Measurements from ENCODE around the gene FNTB. TPM values are rescaled to one million over a fixed set of nuclear protein-coding genes. Genes with fewer than 3 reads are reported as not detected.
A peak's percentile ranks its signal among the peaks of the same experiment; 100 is the strongest.

Gene FNTB
- polyA plus RNA-seq, 1 donor from 2014 or later, result 4.8 TPM

GRCh38 chr14:65057695-65058094 is 71.0 kb downstream of the FNTB start:
- no peak overlapping the region for H3K27ac Mint-ChIP-seq

GRCh38 chr14:65062096-65063075 is 75.7 kb downstream of the FNTB start:
- Mint-ChIP-seq H3K4me1 (no peaks in the 10 kb centered on the region), H3K9me3 (no peaks in the 10 kb centered on the region), H3K4me3 (no peak overlapping the region), H3K36me3 (peaks cover 20% of the 10 kb centered on the region), H3K27me3 (no peaks in the 10 kb centered on the region), H3K27ac (no peak overlapping the region)

More at GRCh38 chr14:65057695-65058094, 71.0 kb downstream of the FNTB start:
- Mint-ChIP-seq H3K36me3 (peaks cover 9% of the 10 kb centered on the region), H3K27me3 (no peaks in the 10 kb centered on the region), H3K9me3 (no peaks in the 10 kb centered on the region), H3K4me1 (no peaks in the 10 kb centered on the region), H3K4me3 (no peak overlapping the region)

GRCh38 chr14:65065719-65066118 is 79.0 kb downstream of the FNTB start:
- no peaks in the 10 kb centered on the region for H3K9me3 Mint-ChIP-seq
- no peaks in the 10 kb centered on the region for H3K4me1 Mint-ChIP-seq
- H3K27me3 Mint-ChIP-seq, result no peaks in the 10 kb centered on the region
- peaks cover 20% of the 10 kb centered on the region for H3K36me3 Mint-ChIP-seq
- no peak overlapping the region for H3K27ac Mint-ChIP-seq
- H3K4me3 Mint-ChIP-seq, result no peak overlapping the region

DNA sequence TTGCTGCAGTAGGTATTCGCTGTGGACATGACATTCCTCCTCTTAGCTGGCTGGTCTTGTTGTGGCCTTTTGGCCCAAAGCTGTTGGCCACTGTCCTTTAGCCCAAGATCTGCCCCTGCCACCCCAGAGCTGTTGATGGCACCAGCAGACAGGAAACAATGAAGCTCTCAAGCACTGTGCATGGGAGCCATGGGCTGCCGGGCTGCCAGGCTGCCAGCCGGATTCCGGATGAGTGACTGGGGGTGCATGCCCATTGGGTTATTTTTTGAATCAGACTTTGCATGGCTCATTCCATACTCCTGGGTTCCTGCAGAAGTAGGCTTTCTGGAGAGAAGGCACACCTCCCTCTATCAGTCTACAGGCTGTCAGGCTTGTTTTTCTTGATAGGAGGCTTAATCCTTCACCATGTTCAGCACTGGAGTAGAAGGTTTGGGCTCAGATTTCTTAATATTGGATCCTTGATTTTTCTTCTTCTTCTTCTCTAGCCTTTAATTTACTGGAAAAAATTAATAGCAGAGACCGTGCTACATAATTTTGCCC is 83.2 kb downstream of the FNTB start:
- Mint-ChIP-seq H3K4me3 (no peak overlapping the region), H3K27me3 (no peaks in the 10 kb centered on the region), H3K9me3 (no peaks in the 10 kb centered on the region), H3K36me3 (peaks cover 9% of the 10 kb centered on the region), H3K27ac (no peak overlapping the region), H3K4me1 (peaks cover 5 to 6% (median 6%) of the 10 kb centered on the region in 3 donors)

DNA sequence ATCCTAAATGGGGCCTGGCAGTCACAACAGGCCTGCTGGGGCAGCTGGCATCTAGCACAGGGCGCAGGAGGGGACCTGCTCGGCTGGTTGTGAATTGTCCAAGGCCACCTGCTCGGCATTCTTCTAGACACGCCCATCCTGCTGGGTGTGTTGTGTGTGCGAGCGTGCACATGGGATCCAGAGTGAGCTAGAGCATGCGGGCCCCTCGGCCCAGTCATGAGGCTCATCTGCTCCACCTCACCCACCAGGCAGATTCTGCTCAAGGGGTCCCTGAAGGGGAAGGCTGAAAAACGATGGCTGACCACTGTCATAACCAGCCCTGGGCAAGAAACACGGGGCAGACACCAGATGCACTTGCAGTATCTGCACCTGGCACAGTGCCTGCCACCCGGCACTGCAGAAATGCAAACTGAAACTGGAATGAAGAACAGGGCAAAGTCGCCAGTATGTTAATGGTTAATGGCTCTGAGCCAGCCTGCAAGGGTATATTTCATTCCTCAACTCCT is 83.8 kb downstream of the FNTB start:
- peak overlapping the region in 2 of 3 donors; percentile 62 to 63 for H3K27ac Mint-ChIP-seq
- H3K4me3 Mint-ChIP-seq, result no peak overlapping the region
- peaks cover 6 to 10% (median 8%) of the 10 kb centered on the region in 3 donors for H3K4me1 Mint-ChIP-seq
- peaks cover 6% of the 10 kb centered on the region for H3K36me3 Mint-ChIP-seq
- no peaks in the 10 kb centered on the region for H3K9me3 Mint-ChIP-seq
- no peaks in the 10 kb centered on the region for H3K27me3 Mint-ChIP-seq

DNA sequence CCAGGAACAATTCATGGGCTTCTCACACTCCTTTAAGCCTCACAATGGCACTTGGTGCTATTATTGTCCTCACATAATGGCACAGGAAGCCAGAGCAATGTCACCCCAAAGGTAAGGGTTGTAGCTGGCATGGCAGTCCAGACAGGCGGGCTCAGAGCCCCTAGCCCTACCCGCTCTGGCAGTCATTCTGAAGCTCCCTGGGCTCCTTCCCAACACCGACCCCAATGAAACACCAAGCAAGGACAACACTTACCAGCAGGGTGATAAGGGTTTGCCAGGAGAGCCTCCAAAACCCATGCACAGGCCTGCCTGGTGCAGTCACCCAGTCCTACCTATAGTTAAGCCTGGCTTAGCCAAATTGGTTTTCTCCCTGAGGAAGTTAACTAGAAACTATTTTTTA is 84.8 kb downstream of the FNTB start:
- H3K27me3 Mint-ChIP-seq, result no peaks in the 10 kb centered on the region
- H3K4me3 Mint-ChIP-seq, result no peak overlapping the region
- no peak overlapping the region for H3K27ac Mint-ChIP-seq
- peaks cover 6 to 10% (median 8%) of the 10 kb centered on the region in 3 donors for H3K4me1 Mint-ChIP-seq
- H3K9me3 Mint-ChIP-seq, result no peaks in the 10 kb centered on the region
- H3K36me3 Mint-ChIP-seq, result peaks cover 2% of the 10 kb centered on the region

GRCh38 chr14:65072256-65072655 is 85.6 kb downstream of the FNTB start:
- H3K4me1 Mint-ChIP-seq, result peaks cover 6 to 10% (median 8%) of the 10 kb centered on the region in 3 donors
- no peak overlapping the region for H3K4me3 Mint-ChIP-seq
- H3K27ac Mint-ChIP-seq, result no peak overlapping the region
- H3K27me3 Mint-ChIP-seq, result no peaks in the 10 kb centered on the region
- H3K9me3 Mint-ChIP-seq, result no peaks in the 10 kb centered on the region
- peaks cover 4% of the 10 kb centered on the region for H3K36me3 Mint-ChIP-seq

- H3K27me3 Mint-ChIP-seq, result no peaks in the 10 kb centered on the region
- H3K4me3 Mint-ChIP-seq, result no peak overlapping the region
- peaks cover 8 to 10% (median 9%) of the 10 kb centered on the region in 3 donors for H3K4me1 Mint-ChIP-seq
- no peak overlapping the region for H3K27ac Mint-ChIP-seq
- peaks cover 4% of the 10 kb centered on the region for H3K36me3 Mint-ChIP-seq
- H3K9me3 Mint-ChIP-seq, result no peaks in the 10 kb centered on the region
These were observed 86.2 kb downstream of the FNTB start for GRCh38 chr14:65072937-65073336.

GRCh38 chr14:65073605-65074201 is 87.0 kb downstream of the FNTB start:
- peaks cover 2% of the 10 kb centered on the region for H3K36me3 Mint-ChIP-seq
- H3K27me3 Mint-ChIP-seq, result no peaks in the 10 kb centered on the region
- H3K9me3 Mint-ChIP-seq, result no peaks in the 10 kb centered on the region
- H3K4me1 Mint-ChIP-seq, result peaks cover 8 to 10% (median 9%) of the 10 kb centered on the region in 3 donors
- H3K4me3 Mint-ChIP-seq, result no peak overlapping the region
- peak overlapping the region in 1 of 3 donors; percentile 64 for H3K27ac Mint-ChIP-seq

DNA sequence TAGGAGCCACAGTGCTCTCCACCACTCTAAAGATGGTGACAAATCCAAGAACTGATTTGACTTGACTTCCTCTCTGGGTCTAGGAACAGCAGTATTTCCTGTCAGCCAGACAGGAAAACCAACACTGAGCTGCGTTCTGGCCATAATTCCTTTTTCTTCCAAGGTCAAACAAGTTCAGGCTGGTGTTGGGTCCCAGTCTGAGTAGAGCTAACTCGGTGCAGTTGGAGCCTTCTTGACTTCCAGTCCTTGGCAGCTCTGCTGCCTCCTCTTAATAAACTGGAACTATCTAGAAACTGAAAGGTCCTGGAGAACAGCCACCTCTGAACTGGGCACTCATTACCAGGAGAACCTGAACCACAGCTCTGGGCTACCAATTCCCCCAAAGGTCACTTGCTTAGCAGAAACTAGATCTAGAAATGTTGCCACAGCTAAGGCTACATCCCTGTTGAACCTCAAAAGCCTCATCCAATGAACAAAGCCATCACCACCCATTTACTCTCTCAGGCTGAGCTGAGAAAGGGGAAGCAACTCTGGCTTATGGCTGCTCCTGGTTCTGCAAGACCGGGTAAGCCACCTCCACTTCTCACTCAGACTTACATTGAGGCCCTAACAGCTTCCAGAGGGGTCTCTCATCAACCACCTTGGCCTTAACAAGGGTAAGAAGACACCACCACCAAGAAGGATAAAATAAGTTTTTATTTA is 87.9 kb downstream of the FNTB start:
- Mint-ChIP-seq H3K36me3 (peaks cover 2% of the 10 kb centered on the region), H3K4me3 (no peak overlapping the region), H3K4me1 (peaks cover 8 to 10% (median 9%) of the 10 kb centered on the region in 3 donors)

GRCh38 chr14:65075628-65076325 is 89.1 kb downstream of the FNTB start:
- Mint-ChIP-seq H3K4me1 (peaks cover 11 to 21% (median 12%) of the 10 kb centered on the region in 3 donors), H3K9me3 (no peaks in the 10 kb centered on the region), H3K27me3 (no peaks in the 10 kb centered on the region), H3K36me3 (peaks cover 2% of the 10 kb centered on the region), H3K27ac (no peak overlapping the region), H3K4me3 (no peak overlapping the region)

More for the DNA sequence above, 87.9 kb downstream of the FNTB start:
- Mint-ChIP-seq H3K27me3 (no peaks in the 10 kb centered on the region), H3K27ac (peak overlapping the region in 1 of 3 donors; percentile 89), H3K9me3 (no peaks in the 10 kb centered on the region)

DNA sequence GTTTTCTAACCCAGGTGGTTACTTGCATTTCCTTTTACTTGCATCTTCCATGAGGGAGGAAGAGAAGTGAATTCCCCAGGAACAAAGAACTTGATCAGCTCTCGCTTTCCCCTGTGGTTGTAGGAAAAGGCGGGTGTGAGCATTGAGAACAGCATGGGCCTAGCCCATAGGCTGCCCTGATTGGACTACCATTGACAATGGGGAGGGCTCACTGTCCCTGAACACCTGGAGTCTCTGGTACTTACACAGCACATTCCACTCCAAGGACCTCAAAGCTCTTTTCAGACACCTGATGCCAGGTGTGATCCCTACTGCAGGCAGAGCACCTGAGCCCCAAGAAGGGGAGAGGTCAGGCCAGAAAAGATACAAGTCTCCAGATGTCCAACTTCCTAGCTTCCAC is 90.6 kb downstream of the FNTB start:
- Mint-ChIP-seq H3K36me3 (peaks cover 6% of the 10 kb centered on the region), H3K4me3 (no peak overlapping the region), H3K4me1 (peaks cover 17 to 23% (median 21%) of the 10 kb centered on the region in 3 donors), H3K9me3 (no peaks in the 10 kb centered on the region), H3K27me3 (no peaks in the 10 kb centered on the region), H3K27ac (peak overlapping the region in 1 of 3 donors; percentile 43)

GRCh38 chr14:65079201-65079600 is 92.5 kb downstream of the FNTB start:
- H3K4me3 Mint-ChIP-seq, result no peak overlapping the region

GRCh38 chr14:65079768-65080167 is 93.1 kb downstream of the FNTB start:
- H3K4me3 Mint-ChIP-seq, result no peak overlapping the region
- no peak overlapping the region for H3K27ac Mint-ChIP-seq
- peaks cover 10% of the 10 kb centered on the region for H3K36me3 Mint-ChIP-seq
- H3K4me1 Mint-ChIP-seq, result peaks cover 16 to 25% (median 24%) of the 10 kb centered on the region in 3 donors
- no peaks in the 10 kb centered on the region for H3K9me3 Mint-ChIP-seq
- H3K27me3 Mint-ChIP-seq, result no peaks in the 10 kb centered on the region

More at GRCh38 chr14:65079201-65079600, 92.5 kb downstream of the FNTB start:
- peaks cover 16 to 28% (median 25%) of the 10 kb centered on the region in 3 donors for H3K4me1 Mint-ChIP-seq
- no peaks in the 10 kb centered on the region for H3K9me3 Mint-ChIP-seq
- H3K36me3 Mint-ChIP-seq, result peaks cover 9% of the 10 kb centered on the region
- H3K27me3 Mint-ChIP-seq, result no peaks in the 10 kb centered on the region
- H3K27ac Mint-ChIP-seq, result no peak overlapping the region

All from IgD-negative memory B cell (primary cell).